Fibroblast of peridontal ligament (primary cell): Measurements from ENCODE around the gene CYP2W1.

Experiments
- DNase-seq: peaks from one replicate; pipeline ENCODE4 v3.0.0-alpha.2; 2010; ENCODE audit errors: extremely low read depth

The CYP2W1 gene

DNA sequence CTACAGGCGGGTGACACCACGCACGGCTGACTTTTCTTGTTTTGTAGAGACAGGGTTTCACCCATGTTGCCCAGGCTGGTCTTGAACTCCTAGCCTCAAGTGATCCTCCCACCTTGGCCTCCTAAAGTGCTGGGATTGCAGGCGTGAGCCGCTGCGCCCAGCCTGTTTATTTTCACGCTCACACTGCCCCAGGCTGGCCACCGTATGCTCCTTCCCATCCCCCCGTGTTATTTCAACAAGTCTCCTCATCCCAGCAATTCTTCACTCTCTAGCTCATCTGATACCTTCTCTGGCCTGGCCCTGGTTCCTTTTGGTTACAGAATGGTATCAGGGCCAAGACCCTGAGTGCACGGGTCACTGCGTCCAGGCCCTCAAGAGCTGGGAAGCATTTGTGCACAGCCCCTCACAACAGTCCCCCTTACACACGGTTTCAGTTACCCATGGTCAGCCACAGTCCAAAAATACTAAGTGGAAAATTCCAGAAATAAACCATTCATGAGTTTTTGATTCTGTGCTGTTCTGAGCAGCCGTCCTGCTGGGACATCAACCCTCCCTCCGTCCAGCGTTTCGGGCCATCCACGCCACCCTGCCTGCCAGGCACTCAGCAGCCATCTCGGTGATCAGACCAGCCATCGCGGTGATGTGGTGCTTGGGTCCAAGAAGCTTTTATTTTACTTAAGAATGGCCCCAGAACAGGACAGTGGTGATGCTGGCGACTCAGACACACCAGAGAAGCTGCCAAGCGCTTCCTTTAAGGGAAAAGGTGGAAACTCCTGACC is 16.5 kb upstream of the CYP2W1 start:
- no peak for DNase-seq

- DNase-seq: no peak
These were observed 15.5 kb upstream of the CYP2W1 start for GRCh38 chr7:967361-968082.

GRCh38 chr7:968205-969105 is 14.5 kb upstream of the CYP2W1 start:
- no peak for DNase-seq

- no peak for DNase-seq
These were observed 13.6 kb upstream of the CYP2W1 start for GRCh38 chr7:969403-969802.

- no peak for DNase-seq
These were observed 12.2 kb upstream of the CYP2W1 start for GRCh38 chr7:970744-971143.

- no peak for DNase-seq
These were observed 10.9 kb upstream of the CYP2W1 start for GRCh38 chr7:972110-972509.

DNA sequence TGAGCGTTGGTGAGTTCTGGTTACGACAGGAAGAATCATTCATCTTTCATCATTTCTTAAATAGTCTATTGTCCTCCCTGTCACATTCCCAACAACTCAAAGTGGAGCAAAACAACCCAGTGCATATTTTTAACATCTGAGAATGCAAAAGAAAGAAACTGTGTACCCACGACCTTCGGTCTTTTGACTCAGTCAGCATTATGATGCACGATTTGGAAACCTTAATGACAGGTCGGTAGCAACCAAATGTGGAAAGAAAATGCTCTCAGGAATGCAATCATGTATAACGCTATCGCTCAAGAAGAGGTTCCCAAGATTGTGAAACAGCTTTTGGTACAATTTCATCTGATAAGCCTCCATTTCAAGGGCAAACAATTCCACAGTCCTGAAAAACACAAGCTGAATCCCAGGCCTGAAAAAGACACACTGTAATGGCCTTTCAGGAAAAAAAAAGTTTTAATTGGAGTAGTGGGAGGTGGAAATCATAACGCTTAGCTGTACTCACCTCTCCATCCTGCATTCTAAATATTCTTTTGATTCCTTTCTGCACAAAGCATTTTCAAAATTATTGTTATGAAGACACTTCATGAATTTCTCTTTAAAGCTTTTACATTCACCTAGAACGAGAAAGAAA is 10.2 kb upstream of the CYP2W1 start:
- DNase-seq: no peak

DNA sequence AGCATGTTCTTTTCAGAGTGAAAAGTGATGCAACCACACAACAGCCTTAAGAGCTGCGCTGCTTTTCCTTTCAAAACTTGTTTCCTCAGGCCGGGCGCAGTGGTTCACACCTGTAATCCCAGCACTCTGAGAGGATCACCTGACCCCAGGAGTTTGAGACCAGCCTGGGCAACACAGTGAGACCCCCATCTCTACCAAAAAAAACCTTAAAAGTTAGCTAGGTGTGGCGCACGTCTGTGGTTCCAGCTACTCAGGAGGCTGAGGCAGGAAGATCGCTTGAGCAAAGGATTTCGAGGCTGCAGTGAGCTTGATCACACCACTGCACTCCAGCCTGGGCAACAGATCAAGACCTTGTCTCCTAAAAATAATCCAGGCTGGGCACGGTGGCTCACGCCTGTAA is 9.7 kb upstream of the CYP2W1 start:
- DNase-seq: no peak

DNA sequence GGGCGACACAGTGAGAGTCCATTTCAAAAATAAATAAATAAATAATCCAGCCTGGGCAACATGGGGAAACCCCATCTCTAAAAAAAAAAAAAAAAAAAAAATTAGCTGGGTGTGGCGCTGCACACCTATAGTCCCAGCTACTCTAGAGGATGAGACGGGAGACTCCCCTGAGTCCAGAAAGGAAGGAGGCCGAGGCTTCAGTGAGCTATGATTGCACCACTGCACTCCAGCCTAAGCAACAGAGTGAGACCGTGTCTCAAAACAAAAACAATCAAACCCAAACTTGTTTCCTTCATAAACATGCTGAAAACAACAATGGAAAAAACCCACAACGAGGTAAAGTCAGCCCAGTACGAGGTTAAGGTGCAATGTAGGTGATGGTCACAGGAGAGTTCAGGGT is 8.8 kb upstream of the CYP2W1 start:
- DNase-seq: no peak

DNA sequence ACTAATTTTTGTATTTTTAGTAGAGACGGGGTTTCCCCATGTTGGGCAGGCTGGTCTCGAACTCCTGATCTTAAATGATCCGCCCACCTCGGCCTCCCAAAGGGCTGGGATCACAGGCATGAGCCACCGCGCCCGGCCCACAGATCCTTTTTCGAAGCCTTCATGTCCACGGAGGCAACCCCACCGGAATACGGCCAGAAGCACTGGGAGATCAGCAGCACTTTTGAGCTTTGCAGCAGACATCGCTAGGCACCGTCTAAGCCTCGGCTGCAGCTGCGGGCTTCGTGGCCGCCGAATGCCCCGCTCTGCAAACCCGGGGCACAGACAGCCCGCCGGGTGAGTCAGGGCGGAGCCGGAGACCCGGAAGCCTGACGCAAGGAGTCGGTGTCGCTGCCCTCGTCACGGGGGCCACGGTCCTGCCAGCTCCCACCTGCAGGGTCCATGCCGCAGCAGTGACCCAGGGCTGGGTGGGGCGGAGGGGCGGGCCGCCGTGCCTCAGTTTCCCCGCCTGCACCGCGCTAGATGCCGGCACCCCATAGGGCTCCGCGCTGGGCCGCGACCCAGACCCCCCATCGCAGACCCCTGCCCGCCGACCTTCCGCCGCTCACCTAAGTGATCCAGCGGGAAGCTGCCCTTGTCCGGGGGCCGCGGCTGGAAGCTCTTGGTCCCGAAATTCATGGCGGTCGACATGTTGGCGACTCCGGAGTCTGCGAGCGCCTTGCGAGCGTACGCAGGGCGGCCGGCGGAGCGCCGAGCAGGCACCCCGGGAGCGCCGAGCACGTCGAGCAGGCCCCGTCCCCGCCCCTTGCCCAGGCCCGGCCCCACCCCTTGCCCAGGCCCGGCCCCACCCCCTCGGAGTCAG is 7.9 kb upstream of the CYP2W1 start, which contains the start of gene COX19:
Gene COX19 (minus strand): TSS at position 730 of the 862 bp plus-strand sequence. CDS start 40 bp downstream, at position 690.
- peak; percentile 79 for DNase-seq

- no peak for DNase-seq
These were observed 7.1 kb upstream of the CYP2W1 start for GRCh38 chr7:975702-976473.

GRCh38 chr7:976901-977325 is 6.1 kb upstream of the CYP2W1 start:
- no peak for DNase-seq

GRCh38 chr7:977326-978048 is 5.5 kb upstream of the CYP2W1 start:
- no peak for DNase-seq

DNA sequence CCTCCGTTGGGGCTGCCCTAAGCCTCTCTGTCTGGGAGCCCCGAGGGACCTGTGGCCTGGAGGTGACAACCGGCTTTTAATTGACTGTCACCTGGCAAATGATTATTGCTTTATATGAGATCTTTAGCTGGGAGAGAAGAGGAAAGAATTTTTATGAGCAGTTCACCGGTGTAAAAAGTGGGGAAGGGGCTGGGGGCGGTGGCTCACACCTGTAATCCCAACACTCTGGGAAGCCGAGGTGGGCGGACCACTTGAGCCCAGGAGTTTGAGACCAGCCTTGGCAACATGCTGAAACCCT is 5.0 kb upstream of the CYP2W1 start:
- DNase-seq: no peak

GRCh38 chr7:978416-979091 is 4.4 kb upstream of the CYP2W1 start:
- no peak for DNase-seq

DNA sequence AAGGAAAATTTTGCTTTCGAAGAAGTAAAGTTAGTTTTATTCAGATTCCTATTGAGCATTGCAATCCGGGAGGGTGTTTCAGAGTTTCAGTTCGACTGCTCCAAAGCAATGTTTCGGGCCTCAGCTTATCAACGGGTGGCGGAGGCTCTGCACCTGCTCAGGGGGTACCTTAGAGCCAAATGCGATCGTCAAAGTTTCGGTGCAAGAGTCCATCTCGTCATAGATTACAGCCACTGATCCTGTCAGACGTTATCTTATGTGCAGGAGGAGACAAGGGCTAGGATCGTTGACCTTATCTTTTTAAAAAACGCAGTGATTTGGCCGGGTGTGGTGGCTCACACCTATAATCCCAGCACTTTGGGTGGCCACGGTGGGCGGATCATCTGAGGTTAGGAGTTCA is 3.8 kb upstream of the CYP2W1 start:
- no peak for DNase-seq

DNA sequence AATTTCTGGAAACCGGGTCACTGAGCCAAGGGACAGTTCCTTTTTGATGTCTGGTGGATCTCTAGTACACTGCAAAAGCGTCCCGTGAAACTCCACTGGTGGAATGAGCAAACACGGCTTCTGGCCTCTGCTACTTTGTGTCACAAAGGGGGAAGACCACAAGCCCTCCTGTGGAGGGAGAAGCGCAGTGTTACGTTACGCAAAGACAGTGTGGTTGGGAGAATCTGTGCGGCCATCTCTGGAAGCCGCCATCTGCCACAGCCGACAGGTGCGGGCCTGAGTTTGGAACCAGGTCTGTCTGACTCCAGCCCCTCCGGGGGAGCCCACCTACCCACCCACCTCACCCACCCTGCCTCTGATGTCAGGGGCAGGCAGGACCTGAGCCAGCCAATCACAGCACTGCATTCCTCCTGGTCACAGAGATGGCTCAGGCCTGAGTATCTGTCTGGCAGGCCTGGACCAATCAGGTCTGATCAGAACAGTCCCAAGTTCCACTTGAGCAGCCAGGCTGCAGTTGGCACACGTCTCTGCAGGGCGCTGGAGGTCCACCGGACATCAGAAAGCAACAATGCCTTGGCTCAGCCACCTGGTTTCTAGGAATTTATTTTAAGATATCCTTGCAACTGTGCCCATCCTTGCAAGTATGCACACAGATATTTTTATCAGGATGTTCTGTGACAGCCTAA is 3.0 kb upstream of the CYP2W1 start:
- DNase-seq: no peak

DNA sequence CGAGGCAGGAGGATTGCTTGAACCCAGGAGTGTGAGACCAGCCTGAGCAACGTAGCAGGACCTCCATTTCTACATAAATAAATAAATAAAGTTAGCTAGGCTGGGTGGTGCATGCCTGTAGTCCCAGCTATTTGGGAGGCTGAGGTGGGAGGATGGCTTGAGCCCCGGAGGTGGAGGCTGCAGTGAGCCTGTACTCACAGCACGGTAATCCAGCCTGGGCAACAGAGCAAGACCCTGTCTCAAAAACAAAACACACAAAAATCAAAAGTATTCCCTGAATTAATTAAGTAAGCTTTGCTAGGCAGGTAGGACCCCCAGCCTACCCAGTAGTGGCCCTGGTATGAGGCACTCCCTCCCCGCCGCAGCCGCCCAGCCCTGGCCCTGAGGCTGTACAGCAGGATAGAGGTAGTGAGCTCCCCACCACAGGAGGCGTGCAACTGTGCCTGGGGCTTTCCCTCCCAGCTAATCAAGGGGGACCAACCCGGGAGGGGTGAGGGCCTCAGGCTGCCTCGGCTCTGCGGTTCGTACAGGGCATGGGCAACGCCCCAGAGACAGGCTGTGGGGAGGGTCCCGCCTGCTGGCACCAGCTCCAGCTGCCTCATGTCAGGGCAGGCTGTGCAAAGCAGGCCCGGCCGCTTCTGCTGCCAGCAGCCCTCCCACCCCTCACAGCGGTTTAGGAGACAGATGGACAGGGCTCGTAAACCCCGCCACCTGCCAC is 1.0 kb upstream of the CYP2W1 start:
- DNase-seq: no peak
